ENCODE results near the gene BTBD3. TPM values are rescaled to one million over a fixed set of nuclear protein-coding genes. Genes with fewer than 3 reads are reported as not detected.

BTBD3 gene
- total RNA-seq = 0.92 and 1.5 TPM in 2 replicates
- total RNA-seq (2013) = 4.2 TPM
- polyA plus RNA-seq = 2.1 and 4.4 TPM in 2 replicates
- 1.7 and 3.2 TPM in 2 replicates for polyA minus RNA-seq

DNA sequence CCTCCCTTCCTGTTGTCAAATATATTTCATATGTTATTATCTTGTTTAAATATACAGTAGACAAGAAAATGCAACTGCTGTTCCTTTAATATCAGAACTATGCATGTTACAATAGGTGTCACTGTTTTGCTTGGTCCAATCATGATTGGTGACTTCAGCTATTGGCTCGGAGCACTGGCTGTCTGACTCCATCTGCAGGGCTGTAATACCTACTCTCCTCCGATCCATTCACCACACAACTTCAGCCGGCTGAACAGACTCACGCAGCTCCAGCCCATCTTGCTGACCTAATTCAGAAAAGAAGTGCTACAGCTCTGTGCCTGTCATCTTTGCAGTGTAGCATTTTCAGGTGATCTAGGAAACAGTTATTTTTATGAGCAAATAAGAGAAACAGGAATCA, at the start of gene BTBD3:
BTBD3 (plus strand) TSS at position 231 of the 400 bp plus-strand sequence. CDS start 383 bp downstream, outside the sequence.
- POLR2A ChIA-PET = no interaction called here
- TF ChIP-seq, protein P1, sequence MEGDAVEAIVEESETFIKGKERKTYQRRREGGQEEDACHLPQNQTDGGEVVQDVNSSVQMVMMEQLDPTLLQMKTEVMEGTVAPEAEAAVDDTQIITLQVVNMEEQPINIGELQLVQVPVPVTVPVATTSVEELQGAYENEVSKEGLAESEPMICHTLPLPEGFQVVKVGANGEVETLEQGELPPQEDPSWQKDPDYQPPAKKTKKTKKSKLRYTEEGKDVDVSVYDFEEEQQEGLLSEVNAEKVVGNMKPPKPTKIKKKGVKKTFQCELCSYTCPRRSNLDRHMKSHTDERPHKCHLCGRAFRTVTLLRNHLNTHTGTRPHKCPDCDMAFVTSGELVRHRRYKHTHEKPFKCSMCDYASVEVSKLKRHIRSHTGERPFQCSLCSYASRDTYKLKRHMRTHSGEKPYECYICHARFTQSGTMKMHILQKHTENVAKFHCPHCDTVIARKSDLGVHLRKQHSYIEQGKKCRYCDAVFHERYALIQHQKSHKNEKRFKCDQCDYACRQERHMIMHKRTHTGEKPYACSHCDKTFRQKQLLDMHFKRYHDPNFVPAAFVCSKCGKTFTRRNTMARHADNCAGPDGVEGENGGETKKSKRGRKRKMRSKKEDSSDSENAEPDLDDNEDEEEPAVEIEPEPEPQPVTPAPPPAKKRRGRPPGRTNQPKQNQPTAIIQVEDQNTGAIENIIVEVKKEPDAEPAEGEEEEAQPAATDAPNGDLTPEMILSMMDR (IDR thresholded peaks at IDR 0.05) = no peak
- no peak for TF ChIP-seq EZH2 (IDR thresholded peaks at IDR 0.05; ENCODE audit: borderline replicate concordance, insufficient read depth, low read depth, low read length, poor library complexity, severe bottlenecking)
- H3K9me3 Mint-ChIP-seq (ENCODE audit: insufficient read depth) = no peaks in the 10 kb centered on the region
- H3K27me3 Mint-ChIP-seq = no peaks in the 10 kb centered on the region
- no peak within 1 kb of the TSS for H3K27ac ChIP-seq (ENCODE audit: low read length in 2 of 2)
- 0% methylated on average over 2 of the region's 4 CpGs for WGBS (ENCODE audit: insufficient coverage)
- H3K27ac Mint-ChIP-seq = no peak within 1 kb of the TSS
- peaks cover 0 to 2% (median 0%) of the 10 kb centered on the region in 3 donors for H3K9me3 ChIP-seq (ENCODE audit: control extremely low read depth in 1 of 3, control insufficient read depth in 2 of 3, insufficient read depth in 1 of 3, low read length in 2 of 3)
- no peaks in the 10 kb centered on the region for H3K27me3 ChIP-seq (replicated peaks in 1 of 4; ENCODE audit: control extremely low read depth in 1 of 4, control insufficient read depth in 3 of 4, insufficient read depth in 4 of 4, low read length in 3 of 4)
- peak within 1 kb of the TSS; percentile 41 for H2AFZ ChIP-seq (ENCODE audit: insufficient read depth, low read depth, low read length, poor library complexity, severe bottlenecking)
- H3K4me3 ChIP-seq (ENCODE audit: control extremely low read depth in 1 of 5, extremely low read depth in 1 of 5, insufficient read depth in 1 of 5, low read depth in 2 of 5, low read length in 4 of 5) = peak within 1 kb of the TSS in 3 of 5 experiments; percentile 23 to 27 (median 24)
- H3K36me3 ChIP-seq (replicated peaks in 1 of 2; ENCODE audit: control extremely low read depth in 1 of 2, control insufficient read depth in 1 of 2, extremely low read depth in 1 of 2, insufficient read depth in 2 of 2, low read length in 1 of 2) = no peaks in the 10 kb centered on the region
- CTCF ChIA-PET = no interaction called here
- H3K4me2 ChIP-seq (replicated peaks; ENCODE audit: low read depth, low read length, poor library complexity, severe bottlenecking) = peak within 1 kb of the TSS; percentile 61
- peak; percentile 9 for DNase-seq
- H4K20me1 ChIP-seq (ENCODE audit: control insufficient read depth, insufficient read depth, low read length, poor library complexity, severe bottlenecking) = no peaks in the 10 kb centered on the region
- ATAC-seq (ENCODE audit: low read depth) = no peak
- H3K79me2 ChIP-seq (ENCODE audit: control insufficient read depth, insufficient read depth, low read length) = no peaks in the 10 kb centered on the region
- H3K4me1 Mint-ChIP-seq = peaks cover 12% of the 10 kb centered on the region
- peak within 1 kb of the TSS; percentile 29 for H3K9ac ChIP-seq (ENCODE audit: low read length)
- H3K4me3 Mint-ChIP-seq = peak within 1 kb of the TSS; percentile 69
- H3K4me1 ChIP-seq (ENCODE audit: control insufficient read depth in 2 of 2, insufficient read depth in 2 of 2, low read length in 2 of 2) = peaks cover 5 to 8% of the 10 kb centered on the region in 2 donors
- intact Hi-C loops (cut with micrococcal nuclease) = no loop called here

GRCh38 chr20:11869641-11870040, 48.1 kb upstream of the BTBD3 start:
- no peaks in the 10 kb centered on the region for H3K36me3 ChIP-seq (replicated peaks in 1 of 2; ENCODE audit: control extremely low read depth in 1 of 2, control insufficient read depth in 1 of 2, extremely low read depth in 1 of 2, insufficient read depth in 2 of 2, low read length in 1 of 2)
- H3K79me2 ChIP-seq (ENCODE audit: control insufficient read depth, insufficient read depth, low read length) = no peaks in the 10 kb centered on the region
- ChIA-PET POLR2A (no interaction called here), CTCF (no interaction called here)
- no peak overlapping the region for H3K27ac ChIP-seq (ENCODE audit: low read length in 2 of 2)
- intact Hi-C loops (cut with micrococcal nuclease) = no loop called here
- no peak overlapping the region for H2AFZ ChIP-seq (ENCODE audit: insufficient read depth, low read depth, low read length, poor library complexity, severe bottlenecking)
- H3K27me3 ChIP-seq (replicated peaks in 1 of 4; ENCODE audit: control extremely low read depth in 1 of 4, control insufficient read depth in 3 of 4, insufficient read depth in 4 of 4, low read length in 3 of 4) = no peaks in the 10 kb centered on the region
- no peaks in the 10 kb centered on the region for H3K4me1 ChIP-seq (ENCODE audit: control insufficient read depth in 2 of 2, insufficient read depth in 2 of 2, low read length in 2 of 2)
- no peaks in the 10 kb centered on the region for H4K20me1 ChIP-seq (ENCODE audit: control insufficient read depth, insufficient read depth, low read length, poor library complexity, severe bottlenecking)
- no peaks in the 10 kb centered on the region for H3K27me3 Mint-ChIP-seq
- ATAC-seq (ENCODE audit: low read depth) (no peak), DNase-seq (no peak)
- H3K9me3 Mint-ChIP-seq (ENCODE audit: insufficient read depth) = no peaks in the 10 kb centered on the region
- no peak overlapping the region for H3K4me3 ChIP-seq (ENCODE audit: control extremely low read depth in 1 of 5, extremely low read depth in 1 of 5, insufficient read depth in 1 of 5, low read depth in 2 of 5, low read length in 4 of 5)
- H3K9ac ChIP-seq (ENCODE audit: low read length) = no peak overlapping the region
- H3K4me2 ChIP-seq (replicated peaks; ENCODE audit: low read depth, low read length, poor library complexity, severe bottlenecking) = no peak overlapping the region
- no peaks in the 10 kb centered on the region for H3K9me3 ChIP-seq (ENCODE audit: control extremely low read depth in 1 of 3, control insufficient read depth in 2 of 3, insufficient read depth in 1 of 3, low read length in 2 of 3)
- no peak overlapping the region for H3K4me3 Mint-ChIP-seq
- no peaks in the 10 kb centered on the region for H3K4me1 Mint-ChIP-seq
- TF ChIP-seq, protein P1 (IDR thresholded peaks at IDR 0.05) = no peak
- no peak for TF ChIP-seq EZH2 (IDR thresholded peaks at IDR 0.05; ENCODE audit: borderline replicate concordance, insufficient read depth, low read depth, low read length, poor library complexity, severe bottlenecking)
- H3K27ac Mint-ChIP-seq = no peak overlapping the region
